Prostate gland (tissue), 2 donors: ENCODE measurements around the gene EBF3. TPM values are rescaled to one million over a fixed set of nuclear protein-coding genes. Genes with fewer than 3 reads are reported as not detected.

Source experiments
- DNase-seq: peaks from one replicate; pipeline ENCODE4 v3.0.0-alpha.2; 2019; ENCODE audit warnings: low spot score
- H3K27ac ChIP-seq, 2 donors: fragments of 200-600 bp; sonication (generic); 2 replicates each; pipeline ENCODE4 v1.5.1; 2017 to 2019
- H3K27me3 ChIP-seq: fragments of 200-600 bp; sonication (generic); replicated peaks from 2 replicates; pipeline ENCODE4 v1.5.1; 2019; ENCODE audit not compliant: insufficient read depth
- H3K36me3 ChIP-seq, 2 donors: fragments of 200-600 bp; sonication (generic); 1 replicate in 1 of 2; 2 replicates in 1 of 2; pipeline versions ENCODE4 v1.5.1 to v1.8.1; 2017 to 2019
- H3K4me1 ChIP-seq: fragments of 200-600 bp; sonication (generic); replicated peaks from 2 replicates; pipeline ENCODE4 v1.5.1; 2019
- H3K4me3 ChIP-seq, 2 donors: fragments of 200-600 bp; sonication (generic); 2 replicates each; pipeline ENCODE4 v1.5.1; 2017 to 2019
- H3K9me3 ChIP-seq: fragments of 200-600 bp; sonication (generic); 2 replicates; pipeline ENCODE4 v1.5.1; 2017
- POLR2A ChIP-seq: fragments of 450-650 bp; IDR thresholded peaks from one replicate; pipeline ENCODE4 v1.6.1; 2016; ENCODE audit warnings: antibody characterized with exemption, mild to moderate bottlenecking
- POLR2AphosphoS5 ChIP-seq: sonication (generic); formaldehyde crosslinking; IDR thresholded peaks from one replicate; pipeline ENCODE4 v1.6.1; 2017; ENCODE audit warnings: antibody characterized with exemption
- WGBS: methylation state at CpG from one replicate; pipeline ENCODE4 v1.1.5; 2018; 5-methylcytosine and 5-hydroxymethylcytosine counted together
- intact Hi-C: fragments of 100-400 bp; cut with DNase I; formaldehyde crosslinking; loops from one replicate; pipeline ENCODE4 v1.14.2; 2022
- total RNA-seq, 2 donors: library from RNA; depleted of rRNA; stranded (reverse); fragments of >200 nt; gene quantifications; one replicate each; pipeline ENCODE4 v1.1.0, GENCODE V29; 2016
- TF ChIP-seq, protein P1 (sequence below), 4 experiments: fragments of 200-600 bp in 2 of 4; fragments of 450-650 bp in 2 of 4; sonication (generic) in 2 of 4; IDR thresholded peaks; 1 replicate in 3 of 4; 2 replicates in 1 of 4; pipeline ENCODE4 v1.5.1; 2016 to 2019; ENCODE audit warnings: antibody characterized with exemption in 4 of 4, mild to moderate bottlenecking in 2 of 4, moderate library complexity in 2 of 4

Gene EBF3
- total RNA-seq, 2 donors from 2014 or later, result 1.5 to 7.8 TPM

DNA sequence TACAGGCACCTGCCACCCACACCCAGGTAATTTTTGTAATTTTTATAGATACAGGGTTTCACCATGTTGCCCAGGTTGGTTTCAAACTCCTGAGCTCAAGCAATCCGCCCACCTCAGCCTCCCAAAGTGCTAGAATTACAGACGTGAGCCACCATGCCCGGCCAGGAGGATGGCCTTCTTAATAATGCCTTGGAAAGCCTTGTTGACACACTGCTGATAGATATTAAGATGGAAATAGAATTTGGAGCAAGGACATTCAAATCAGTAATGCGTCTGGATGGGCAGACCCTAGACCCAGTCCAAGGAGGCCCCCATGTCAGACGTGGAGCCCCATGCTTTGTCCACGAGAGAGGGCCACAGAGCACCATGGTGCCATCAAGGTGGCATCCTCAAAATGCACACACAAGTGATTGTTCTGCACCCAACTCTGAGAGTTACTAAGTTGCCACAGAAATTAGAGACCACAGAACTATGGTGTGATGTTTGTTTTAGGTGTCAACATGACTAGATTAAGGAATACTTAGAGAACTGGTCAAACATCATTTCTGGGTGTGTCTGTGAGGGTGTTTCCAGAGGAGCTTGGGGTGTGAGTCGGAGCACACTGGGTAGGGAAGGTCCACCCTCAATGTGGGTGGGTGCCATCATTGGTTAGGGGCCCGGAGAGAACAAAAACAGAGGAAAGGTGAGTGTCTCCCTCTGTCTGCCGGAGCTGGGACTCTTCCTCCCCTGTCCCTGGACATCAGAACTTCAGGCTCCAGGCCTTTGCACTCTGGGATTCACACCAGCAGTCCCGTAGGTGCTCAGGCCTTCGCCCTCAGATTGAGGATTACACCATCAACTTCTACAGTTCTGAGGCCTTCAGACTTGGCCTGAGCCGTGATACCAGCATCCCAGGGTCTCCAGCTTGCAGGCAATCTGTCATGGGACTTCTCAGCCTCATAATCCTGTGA lies 34.5 kb downstream of the EBF3 start:
- intact Hi-C loops, result no loop called here
- no peaks in the 10 kb centered on the region for H3K36me3 ChIP-seq
- no peak overlapping the region for H3K27ac ChIP-seq
- WGBS, result 86% methylated on average over 12 of the region's 12 CpGs
- DNase-seq, result no peak
- no peaks in the 10 kb centered on the region for H3K4me1 ChIP-seq
- no peak overlapping the region for H3K4me3 ChIP-seq
- TF ChIP-seq POLR2AphosphoS5, result no peak
- H3K9me3 ChIP-seq, result no peaks in the 10 kb centered on the region
- H3K27me3 ChIP-seq, result no peaks in the 10 kb centered on the region

DNA sequence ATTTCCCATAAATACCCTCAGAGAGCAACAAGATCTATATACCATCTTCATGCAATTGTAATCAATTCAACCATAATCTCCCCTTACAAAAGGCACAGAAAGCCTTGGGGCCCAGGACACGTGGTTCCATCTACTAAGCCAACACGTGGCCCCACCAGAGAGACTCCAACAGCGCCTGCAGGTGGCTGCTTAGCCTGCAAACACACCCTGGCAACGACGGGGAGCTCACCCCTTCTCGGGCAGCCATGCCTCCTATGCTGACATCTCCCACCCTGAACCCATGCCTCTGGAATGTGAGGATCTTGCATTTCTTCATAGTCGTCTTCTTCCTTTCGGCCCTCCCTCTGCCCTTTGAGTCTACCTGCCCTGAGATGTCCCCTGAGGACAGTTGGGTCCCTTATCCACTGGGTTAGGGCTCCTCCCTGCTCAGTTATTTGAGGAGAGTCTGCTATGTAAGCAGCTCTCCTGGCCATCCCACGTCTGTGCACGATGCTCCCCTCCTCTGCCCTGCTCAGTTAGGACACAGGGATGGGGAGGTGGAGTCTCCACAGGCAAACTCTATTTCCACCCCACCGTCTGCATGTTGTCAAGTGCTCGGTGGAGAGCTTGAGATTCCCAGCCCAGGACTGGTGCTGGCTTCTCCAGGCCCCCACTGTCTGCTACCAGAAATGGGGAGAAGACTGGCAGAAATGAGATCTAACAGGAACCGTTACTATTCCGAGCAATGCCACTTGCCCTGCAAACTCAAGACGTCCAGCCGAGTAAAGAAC lies 36.5 kb downstream of the EBF3 start:
- Histone ChIP-seq H3K36me3 (no peaks in the 10 kb centered on the region), H3K27me3 (no peaks in the 10 kb centered on the region), H3K9me3 (no peaks in the 10 kb centered on the region), H3K4me1 (no peaks in the 10 kb centered on the region), H3K27ac (no peak overlapping the region), H3K4me3 (no peak overlapping the region)
- TF ChIP-seq POLR2AphosphoS5 (no peak), POLR2A (no peak)
- TF ChIP-seq, protein P1, sequence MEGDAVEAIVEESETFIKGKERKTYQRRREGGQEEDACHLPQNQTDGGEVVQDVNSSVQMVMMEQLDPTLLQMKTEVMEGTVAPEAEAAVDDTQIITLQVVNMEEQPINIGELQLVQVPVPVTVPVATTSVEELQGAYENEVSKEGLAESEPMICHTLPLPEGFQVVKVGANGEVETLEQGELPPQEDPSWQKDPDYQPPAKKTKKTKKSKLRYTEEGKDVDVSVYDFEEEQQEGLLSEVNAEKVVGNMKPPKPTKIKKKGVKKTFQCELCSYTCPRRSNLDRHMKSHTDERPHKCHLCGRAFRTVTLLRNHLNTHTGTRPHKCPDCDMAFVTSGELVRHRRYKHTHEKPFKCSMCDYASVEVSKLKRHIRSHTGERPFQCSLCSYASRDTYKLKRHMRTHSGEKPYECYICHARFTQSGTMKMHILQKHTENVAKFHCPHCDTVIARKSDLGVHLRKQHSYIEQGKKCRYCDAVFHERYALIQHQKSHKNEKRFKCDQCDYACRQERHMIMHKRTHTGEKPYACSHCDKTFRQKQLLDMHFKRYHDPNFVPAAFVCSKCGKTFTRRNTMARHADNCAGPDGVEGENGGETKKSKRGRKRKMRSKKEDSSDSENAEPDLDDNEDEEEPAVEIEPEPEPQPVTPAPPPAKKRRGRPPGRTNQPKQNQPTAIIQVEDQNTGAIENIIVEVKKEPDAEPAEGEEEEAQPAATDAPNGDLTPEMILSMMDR (IDR thresholded peaks at IDR 0.05), result no peak
- no peak for DNase-seq
- intact Hi-C loops, result no loop called here
- WGBS, result 76% methylated on average over 16 of the region's 16 CpGs

DNA sequence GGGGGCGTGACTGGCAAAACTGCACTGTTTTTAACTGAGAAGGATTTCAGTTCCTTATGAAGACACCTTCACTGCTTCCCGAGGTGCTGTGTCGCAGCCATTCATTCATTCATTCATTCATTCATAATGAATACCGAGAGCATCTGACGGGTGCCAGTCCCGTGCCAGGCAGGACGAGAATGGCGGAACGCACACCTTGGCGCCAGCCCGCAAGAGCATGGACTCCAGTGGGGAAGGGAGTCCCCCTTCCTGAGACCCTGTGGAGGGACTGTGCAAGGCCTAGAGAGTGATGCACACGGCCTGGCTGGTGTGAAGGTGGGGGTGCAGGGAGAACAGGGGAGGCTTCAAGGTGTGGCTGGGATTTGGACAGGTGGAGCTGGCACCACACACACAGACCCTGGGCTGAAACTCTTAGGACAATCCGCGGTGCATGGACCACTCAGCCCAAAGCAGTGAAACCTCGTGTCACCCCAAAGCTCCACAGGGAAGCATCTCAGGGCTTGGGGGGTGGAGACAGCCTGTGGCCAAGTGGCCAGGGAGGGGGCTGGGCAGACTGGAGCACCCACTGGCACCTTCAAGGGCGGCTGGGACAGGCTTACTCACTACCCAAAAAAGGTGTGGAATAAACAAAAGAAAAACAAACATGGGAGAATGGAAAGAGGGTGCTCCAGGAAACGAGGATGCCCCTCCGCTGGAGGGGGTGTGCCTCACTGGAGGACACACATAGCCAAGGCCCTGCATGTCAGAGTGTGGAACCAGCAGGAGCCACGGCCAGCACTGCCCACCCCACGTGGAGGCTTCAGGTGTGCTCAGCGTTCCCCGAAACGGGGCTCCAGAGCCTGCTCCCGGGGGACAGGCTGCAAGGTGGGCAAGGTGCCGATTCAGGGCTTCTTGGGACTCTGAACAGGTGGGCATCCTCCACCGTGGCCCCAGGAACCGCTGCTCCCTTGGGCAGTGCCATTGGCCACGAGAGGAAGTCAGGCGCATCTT lies 37.7 kb downstream of the EBF3 start:
- H3K9me3 ChIP-seq, result no peaks in the 10 kb centered on the region
- 83% methylated on average over 27 of the region's 29 CpGs for WGBS
- H3K27me3 ChIP-seq, result no peaks in the 10 kb centered on the region
- TF ChIP-seq, protein P1 (IDR thresholded peaks at IDR 0.05), result no peak
- TF ChIP-seq POLR2AphosphoS5 (no peak), POLR2A (no peak)
- H3K36me3 ChIP-seq, result no peaks in the 10 kb centered on the region
- no peak overlapping the region for H3K4me3 ChIP-seq
- no peak overlapping the region for H3K27ac ChIP-seq
- intact Hi-C loops, result no loop called here
- no peaks in the 10 kb centered on the region for H3K4me1 ChIP-seq
- no peak for DNase-seq

DNA sequence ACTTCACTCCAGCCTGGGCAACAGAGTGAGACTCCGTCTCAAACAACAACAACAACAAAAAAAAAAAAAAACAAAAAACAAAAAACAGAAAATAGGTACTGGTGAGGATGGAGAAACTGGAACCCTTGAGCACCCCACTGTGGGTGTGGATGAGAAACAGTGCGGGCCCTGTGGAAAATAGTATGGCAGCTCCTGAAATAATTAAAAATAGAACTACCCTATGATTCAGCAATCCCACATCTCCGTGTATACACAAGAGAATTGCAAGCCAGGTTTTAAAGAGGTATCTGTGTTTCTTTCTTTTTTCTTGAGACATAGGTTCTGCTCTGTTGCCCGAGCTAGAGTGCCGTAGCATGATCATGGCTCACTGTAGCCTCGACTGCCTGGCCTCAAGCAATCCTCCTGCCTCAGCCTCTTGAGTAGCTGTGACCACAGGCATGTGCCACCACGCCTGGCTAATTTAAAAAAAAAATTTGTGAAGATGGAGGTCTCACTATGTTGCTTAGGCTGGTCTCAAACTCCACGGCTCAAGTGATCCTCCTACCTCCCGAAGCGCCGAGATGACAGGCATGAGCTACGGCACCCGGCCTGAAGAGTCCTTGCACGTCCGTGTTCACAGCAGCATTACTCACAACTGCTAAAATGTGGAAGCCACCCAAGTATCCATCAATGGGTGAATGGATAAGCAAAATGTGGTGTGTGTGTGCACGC lies 39.5 kb downstream of the EBF3 start:
- no peaks in the 10 kb centered on the region for H3K9me3 ChIP-seq
- no peak overlapping the region for H3K4me3 ChIP-seq
- H3K27ac ChIP-seq, result no peak overlapping the region
- no peak for DNase-seq
- H3K36me3 ChIP-seq, result no peaks in the 10 kb centered on the region
- TF ChIP-seq POLR2AphosphoS5 (no peak), POLR2A (no peak)
- TF ChIP-seq, protein P1 (IDR thresholded peaks at IDR 0.05), result no peak
- H3K4me1 ChIP-seq, result no peaks in the 10 kb centered on the region
- WGBS, result 89% methylated on average over 16 of the region's 16 CpGs
- intact Hi-C loops, result no loop called here
- H3K27me3 ChIP-seq, result no peaks in the 10 kb centered on the region
